GM19452 (cell line): ENCODE measurements around the gene NFIC.
"Not testable (repeated sequence)": the region's sequence is repeated elsewhere in the genome, so short reads cannot be mapped to it uniquely, and the experiment has no call there.

Experiments
- ATAC-seq: cut with Tn5 transposase; IDR thresholded peaks from one replicate; pipeline ENCODE4 v1.9.1; 2021; ENCODE audit not compliant: unreplicated experiment

The NFIC gene

DNA sequence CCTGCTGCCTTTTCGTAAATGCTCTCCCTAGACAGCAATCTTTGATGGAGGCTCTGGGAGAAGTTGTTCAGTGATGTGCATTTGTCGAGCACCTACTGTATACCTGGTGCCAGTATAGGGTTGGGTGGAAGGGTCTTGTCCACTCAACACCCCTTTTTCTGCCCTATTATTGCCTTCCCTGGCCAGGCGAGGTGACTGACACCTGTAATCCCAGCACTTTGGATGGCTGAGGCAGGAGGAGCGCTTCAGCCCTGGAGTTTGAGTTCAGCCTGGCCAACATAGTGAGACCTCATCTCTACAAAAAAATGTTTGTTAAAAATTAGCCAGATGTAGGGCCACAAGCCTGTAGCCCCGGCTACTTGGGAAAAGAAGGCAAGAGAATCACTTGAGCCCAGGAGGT lies 49.3 kb downstream of the NFIC start:
- no peak for ATAC-seq

DNA sequence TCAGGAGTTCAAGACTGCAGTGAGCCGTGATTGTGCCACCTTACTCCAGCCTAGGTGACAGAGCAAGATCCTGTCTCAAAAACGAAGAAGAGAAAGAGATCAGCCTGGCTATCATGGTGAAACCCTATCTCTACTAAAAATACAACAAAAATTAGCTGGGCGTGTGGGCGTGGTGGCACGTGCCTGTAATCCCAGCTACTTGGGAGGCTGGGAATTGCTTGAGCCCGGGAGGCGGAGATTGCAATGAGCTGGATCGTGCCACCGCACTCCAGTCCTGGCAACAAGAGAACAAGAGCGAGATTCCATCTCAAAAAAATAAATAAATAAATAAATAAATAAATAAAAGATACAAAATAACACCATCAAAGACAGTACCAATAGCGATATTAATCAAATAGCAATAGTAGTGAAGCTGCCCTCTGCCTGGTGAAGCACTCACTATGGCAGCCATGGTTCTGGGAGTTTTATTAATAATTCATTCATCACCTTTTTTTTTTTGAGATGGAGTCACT lies 53.9 kb downstream of the NFIC start:
- no peak for ATAC-seq

DNA sequence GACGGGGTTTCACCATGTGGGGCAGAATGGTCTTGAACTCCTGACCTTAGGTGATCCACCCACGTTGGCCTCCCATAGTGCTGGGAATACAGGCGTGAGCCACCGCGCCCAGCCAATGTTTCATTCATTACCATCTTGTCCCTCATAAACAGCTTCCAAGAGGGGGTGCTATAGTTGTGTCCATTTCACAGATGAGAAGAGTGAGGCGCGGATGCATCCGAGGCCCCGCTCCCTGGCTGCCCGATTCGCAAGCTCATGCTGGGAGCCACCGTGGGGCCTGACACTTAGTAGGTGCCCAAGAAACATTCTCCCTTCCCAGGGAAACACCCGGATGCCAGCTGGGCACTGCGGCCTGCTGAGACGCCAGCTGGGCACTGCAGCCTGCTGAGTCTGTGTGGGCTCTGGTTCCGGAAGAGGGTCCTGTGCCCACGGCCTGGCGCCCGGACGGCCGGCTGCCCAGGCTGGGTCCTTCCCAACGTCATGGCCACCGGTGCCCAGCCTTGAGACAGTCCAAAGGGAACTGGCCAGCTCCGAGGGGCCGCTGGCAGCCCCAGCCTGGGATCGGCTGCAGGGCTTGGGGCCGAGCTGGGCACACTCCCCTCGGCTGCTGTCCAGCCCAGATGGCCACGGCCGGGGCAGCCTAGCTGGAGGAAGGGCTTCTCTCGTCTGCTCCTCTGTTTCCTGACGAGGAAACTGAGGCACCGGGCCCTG lies 54.7 kb downstream of the NFIC start:
- no peak for ATAC-seq

DNA sequence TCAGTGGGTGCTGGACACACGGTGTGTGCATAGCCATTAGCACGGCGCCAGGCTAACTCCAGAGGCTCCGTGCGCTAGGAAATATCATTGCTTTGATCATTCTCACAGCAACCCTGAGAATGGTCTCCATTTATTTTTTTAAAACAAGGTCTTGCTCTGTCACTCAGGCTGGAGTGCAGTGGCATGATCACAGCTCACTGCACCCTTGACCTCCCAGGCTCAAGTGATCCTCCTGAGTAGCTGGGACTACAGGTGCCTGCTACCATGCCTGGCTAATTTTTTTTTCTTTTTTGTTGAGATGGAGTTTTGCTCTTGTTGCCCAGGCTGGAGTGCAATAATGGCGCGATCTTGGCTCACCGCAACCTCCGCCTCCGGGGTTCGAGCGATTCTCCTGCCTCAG lies 55.3 kb downstream of the NFIC start:
- not testable (repeated sequence) for ATAC-seq

DNA sequence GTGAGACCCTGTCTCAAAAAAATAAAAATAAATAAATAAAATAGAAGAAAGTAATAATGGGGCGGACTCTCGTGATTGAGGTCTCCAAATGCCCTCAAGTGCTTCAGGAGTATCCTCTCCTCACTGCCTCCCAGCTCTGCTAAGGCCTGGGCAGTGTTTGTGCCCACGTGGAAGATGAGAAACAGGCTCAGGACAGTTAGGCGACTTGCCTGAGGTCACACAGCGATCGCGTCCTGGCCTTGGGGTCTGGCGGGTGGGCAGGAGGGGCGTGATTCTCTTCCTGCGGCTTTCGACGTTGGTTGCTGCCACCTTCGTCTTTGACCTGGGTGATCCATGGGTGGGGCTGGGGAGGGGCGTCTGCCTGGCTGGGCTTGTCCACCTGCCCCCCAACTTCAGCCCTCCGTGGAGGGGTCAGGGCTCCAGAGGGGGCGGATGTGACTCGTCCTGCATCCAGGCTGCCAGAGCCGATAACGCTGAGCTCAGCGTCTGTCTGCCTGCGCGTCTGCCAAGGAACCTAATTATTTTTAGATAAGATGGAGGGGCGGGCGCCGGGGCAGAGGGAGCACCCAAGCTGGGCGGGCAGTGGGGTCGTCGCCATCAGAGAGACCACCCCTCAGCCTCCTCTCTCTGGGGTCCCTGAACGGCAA lies 56.9 kb downstream of the NFIC start:
- no peak for ATAC-seq

DNA sequence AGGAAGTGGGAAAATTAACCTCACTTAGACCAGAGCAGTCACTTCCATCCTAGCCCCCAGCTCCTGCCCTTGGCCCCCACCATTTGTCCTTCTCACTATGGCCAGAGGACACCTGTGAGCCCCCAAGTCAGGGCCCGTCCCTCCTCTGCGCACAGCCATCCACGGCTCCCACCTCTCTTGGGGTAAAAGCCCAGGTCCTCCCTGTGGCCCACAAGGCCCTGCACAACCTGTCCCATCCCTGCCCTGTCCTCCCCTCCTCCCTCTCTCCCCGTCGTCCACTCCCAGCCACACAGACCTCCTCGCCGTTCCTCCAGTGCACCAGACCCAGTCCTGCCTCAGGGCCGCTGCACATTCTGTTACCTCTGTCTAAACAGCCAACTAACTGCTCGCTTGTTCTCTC lies 60.0 kb downstream of the NFIC start:
- no peak for ATAC-seq

DNA sequence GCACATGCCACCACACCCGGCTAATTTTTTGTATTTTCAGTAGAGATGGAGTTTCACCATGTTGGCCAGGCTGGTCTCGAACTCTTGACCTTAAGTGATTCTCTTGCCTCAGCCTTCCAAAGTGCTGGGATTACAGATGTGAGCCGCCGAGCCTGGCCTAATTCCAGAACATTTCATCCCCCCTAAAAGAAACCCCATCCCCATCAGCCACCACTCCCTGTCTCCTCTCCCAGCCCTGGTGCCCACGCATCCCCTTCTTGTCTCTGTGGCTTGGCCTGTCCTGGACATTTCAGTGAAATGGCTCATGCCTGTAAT lies 63.9 kb downstream of the NFIC start:
- ATAC-seq, result not testable (repeated sequence)

DNA sequence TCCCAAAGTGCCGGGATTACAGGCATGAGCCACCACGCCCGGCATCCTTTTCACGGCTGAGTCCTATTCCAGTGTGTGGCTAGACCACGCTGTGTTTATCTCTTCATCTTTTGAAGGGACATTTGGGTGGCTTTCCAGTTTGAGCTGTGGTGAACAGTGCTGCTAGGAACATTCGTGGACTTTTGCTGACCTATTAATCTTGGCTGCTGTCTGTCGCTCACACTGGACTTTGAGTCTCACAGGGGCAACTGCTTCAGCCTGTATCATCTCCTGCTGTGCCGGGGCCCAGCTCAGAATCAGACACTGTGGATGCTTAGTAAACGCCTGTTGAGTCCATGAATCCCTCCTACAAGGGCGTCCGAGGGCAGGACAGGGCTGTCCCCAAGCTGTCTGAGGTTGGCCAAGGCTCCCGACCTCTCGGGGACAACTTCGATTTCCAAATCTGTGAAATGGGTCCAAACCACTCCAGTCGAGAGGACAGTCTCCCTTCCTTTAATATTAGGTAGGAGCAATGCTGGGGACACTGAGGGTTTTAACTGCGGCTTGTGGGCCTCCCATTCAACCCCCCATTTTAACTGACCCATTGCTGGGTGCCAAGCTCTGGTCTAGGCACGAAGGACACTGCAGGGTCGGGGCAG lies 65.5 kb downstream of the NFIC start:
- no peak for ATAC-seq

DNA sequence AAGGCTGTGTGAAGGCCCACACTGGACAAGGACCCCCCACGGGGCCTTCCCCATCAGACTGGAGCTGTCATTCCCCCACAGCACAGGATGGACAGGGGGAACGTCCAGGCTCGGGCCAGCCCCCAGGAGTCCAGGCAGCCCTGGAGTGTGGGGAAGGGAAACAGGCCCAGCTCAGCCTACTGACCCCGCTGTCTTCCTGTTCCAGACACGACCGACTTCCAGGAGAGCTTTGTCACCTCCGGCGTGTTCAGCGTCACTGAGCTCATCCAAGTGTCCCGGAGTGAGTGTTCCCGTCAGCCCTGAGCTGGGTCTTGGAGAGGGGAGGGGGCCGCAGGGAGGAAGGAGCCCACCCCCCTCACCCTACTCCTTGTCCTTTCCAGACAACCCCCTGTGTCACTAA lies 66.9 kb downstream of the NFIC start:
- ATAC-seq, result no peak

DNA sequence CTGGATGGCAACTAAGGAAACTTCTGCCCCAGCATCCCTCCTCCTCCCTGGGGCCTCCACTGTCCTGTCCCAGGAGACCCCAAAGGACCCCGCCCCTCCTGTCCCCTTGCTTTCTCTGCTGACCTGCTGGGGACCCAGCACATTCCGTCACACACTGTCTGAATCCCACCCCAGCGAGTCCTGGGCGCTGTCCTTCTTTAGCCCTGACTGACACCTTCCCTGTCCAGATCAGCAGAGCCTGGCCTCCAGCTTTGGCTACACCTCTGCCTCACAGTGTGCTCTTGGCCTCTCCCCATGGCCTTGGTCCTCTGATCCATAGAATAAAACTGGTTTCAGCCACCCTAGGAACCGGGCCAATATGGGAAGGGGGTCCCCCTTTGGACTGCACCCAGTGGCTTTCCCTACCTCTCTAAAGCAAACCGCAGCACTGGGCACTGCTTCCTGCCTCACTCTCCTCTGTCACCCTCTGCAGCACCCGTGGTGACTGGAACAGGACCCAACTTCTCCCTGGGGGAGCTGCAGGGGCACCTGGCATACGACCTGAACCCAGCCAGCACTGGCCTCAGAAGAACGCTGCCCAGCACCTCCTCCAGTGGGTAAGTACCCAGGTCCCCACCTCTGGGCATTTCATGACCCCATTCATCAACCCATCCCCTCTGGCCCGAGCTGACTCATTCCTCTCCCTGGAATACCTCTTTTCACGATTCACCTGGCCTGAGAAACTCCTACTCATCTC lies 67.6 kb downstream of the NFIC start:
- ATAC-seq, result no peak

DNA sequence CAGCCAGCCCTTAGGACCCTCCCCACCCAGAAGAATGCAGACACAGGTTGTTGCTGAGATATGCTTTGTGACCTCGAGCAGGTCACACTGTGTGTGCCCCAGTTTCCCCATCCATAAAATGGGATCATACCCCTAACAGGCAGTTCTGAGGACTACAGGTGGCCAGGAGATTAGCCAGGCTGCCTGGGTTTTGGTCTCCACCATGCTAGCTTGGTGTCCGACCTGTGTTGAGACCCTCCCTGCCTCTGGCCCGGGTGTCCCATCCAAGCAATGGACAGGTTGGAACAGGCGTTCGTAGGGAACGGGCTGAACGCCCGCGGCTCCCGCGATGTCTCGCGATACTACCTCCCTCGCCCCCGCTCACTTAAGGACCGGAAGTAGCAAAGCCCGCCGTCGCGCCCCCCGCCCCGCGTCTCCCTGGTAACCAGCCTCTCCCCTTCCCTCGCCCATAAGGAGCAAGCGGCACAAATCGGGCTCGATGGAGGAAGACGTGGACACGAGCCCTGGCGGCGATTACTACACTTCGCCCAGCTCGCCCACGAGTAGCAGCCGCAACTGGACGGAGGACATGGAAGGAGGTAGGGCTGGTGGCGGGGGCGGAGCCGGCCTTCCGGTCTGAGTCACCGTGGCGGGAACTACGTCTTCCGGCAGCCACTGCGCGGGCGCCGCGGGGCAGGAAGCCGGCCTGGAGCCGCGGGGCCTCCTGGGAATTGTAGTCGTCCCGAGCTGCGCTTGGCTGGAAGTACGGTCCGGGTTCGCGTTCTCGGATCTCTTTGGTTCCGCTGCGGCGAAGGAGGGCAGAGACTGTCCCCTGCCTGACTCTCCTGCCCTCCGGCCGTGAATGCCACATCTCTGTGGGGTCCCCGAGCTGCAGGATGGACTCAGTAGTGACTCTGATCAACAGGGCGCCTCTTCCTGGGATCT lies 68.5 kb downstream of the NFIC start:
- ATAC-seq, result peak; percentile 90

DNA sequence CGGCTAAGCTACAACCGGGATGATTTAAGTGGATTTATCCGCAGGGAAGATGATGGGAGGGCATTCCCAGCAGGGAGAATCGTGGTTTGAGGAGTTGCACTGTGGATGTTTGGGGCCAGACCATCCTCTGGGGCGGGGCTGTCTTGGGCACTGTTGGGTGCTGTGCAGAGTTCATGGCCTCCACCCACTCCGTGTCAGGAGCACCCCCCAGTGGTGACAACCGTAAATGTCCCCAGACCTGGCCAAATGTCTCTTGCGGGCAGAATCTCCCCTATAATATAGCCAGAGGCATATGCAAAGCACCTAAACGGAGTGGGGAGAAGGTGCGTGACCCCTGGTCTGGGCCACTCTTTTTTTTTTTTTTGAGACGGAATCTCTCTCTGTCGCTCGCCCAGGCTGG lies 73.7 kb downstream of the NFIC start:
- no peak for ATAC-seq

DNA sequence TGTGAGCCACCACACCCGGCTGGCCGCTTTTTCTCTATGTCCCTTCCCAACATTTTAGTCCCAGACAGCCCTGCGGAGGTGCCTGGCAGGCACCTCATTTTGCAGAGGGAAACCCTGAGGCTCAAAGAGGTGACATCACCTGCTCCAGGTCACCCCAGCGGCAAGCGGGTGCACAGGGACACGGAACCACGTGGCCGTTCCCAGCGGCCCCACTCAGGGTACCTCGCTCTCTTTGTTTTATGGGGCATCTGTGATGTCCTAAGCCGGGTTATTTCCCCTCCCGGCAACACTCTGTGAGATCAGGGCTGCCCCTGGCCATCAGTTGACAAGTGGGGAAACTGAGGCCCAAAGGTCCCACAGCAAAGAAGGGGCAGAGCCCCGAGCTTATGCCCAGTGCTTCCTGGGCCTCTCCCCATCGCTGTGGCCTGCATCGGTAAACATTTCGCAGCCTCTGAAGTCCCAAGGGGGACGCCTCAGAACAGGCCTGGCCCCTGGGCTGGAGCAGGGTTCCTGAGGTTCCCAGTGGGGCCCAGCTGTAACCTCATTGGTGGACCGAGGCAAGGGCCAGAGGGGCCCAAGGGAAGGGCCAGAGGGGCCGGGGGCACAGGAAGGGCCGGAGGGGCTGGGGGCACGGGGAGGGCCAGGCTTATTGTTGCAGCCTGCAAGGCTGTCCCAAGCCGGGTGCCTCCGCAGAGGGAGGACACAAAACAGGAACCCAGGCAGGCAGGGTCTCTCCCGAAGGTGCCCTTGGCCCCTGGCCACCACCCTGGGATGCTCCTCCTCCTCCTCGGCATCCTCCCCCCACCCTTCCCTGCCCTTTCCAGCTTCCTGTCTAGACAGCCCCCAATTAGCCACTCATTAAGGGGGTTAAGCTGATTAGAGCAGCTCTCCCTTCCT lies 75.0 kb downstream of the NFIC start:
- no peak for ATAC-seq

DNA sequence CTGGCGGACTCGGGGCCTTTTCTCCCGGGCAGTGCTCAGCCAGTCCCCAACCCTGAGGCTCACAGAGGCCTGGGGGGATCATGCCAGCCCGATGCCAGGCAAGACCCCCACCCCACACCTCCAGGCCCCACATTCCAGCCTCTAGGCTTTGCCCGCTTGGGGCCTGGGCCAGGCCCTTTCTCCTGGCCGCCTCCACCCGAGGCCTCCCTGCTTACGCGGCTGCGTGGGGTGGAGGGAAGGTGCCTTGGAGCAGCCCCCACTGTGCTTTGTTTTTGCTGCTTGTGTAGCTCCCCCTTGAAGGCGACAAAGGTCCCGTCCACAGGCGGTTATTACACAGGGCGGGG lies 75.6 kb downstream of the NFIC start:
- ATAC-seq, result no peak

DNA sequence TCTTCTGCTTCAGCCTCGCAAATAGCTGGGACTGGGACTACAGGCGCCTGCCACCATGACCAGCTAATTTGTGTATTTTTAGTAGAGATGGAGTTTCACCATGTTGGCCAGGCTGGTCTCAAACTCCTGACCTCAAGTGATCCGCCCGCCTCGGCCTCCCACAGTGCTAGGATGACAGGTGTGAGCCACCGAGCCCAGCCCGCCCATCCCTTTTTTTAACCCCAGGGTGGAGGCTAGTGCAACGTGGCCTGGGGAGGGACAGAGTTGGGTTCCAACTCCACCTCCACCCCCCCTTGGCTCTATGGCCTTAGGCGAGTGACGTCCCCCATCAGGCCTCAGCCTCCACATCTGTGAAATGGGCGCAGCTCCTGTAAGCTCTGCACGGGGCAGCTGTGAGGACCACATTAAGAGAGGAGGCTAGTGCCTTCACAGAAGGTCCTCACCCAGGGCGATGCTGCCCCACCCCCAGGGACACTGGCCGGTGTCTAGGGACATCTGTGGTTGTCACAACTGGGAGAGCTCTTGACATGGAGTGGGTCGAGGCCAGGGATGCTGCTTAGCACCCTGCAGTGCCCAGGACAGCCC lies 76.2 kb downstream of the NFIC start:
- no peak for ATAC-seq

DNA sequence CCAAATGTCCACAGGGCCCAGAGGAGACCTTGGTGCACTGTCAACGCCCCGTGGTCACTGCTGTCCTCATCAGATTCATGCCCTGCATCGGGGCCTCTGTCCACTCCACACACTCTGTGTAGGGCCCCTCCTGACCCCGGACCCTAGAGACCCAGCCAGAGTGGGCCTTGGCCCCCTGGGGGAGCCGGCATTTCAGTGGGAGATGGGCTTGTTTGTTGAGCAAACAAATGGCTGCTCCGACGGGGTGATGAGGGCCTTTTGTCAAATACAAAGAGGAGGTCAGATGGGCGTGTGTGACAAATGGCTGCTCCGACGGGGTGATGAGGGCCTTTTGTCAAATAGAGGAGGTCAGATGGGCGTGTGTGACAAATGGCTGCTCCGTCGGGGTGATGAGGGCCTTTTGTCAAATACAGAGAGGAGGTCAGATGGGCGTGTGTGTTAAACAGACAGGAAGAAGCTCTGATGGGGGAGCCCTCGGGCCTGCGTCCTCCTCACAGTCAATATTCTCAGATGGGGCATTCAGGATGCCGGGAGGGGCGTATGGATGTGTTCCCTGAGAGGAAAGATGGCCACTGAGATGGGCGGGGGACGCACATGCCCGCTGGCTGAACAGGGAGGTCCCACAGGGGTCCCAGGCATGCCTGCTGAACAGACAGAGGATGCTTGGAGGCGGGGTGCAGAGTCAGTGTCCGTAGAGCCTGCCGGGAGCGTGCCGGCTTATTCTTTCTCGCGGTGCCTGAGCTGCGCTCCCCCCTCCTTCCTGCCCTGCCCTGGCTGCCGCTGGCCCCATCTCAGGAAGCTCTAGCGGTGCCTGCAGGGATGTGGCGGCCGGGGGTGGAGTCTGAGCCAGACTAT lies 77.7 kb downstream of the NFIC start:
- no peak for ATAC-seq

DNA sequence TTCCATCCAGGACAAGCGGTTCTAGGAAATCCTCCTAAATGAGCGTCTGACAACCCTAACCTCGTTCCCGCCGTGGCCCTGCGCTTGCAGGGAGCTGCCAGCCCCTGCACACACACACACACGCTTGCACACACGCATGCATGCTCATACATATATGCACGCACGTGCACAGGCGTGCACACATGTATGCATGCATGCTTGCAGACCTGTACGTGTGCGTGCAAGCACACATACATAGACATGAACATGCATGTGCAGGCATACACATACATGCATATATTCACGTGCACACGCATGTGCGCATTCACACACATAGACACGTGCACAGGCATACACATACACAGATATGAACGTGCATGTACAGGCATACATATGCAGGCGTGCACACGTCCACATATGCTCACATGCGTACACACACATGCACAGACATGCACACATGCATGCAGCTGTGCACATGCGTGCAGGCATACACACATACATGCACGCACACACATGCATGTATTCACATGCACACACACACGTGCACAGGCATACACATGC lies 78.4 kb downstream of the NFIC start:
- no peak for ATAC-seq

DNA sequence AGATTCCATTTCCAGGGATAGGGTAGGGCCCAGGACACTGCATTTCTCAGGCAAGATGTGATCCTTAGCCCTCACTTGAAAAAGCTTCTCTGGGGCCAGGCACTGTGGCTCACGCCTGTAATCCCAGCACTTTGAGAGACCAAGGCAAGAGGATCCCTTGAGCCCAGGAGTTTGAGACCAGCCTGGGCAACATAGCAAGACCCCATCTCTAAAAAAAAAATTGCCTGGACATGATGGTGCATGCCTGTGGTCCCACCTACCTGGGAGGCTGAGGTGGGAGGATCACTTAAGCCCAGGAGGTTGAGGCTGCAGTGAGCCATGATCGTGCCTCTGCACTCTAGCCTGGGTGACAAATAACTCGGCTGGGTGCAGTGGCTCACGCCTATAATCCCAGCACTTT lies 80.3 kb downstream of the NFIC start:
- not testable (repeated sequence) for ATAC-seq
